C1 segment of cervical spinal cord (tissue), 14 donors: Measurements from ENCODE around the gene MTA1.

Experiments used
- DNase-seq, 14 donors: peaks; one replicate each; lab custom pipeline; 2025; lab: John Stamatoyannopoulos, UW

The MTA1 gene

GRCh38 chr14:105496831-105497591, 77.4 kb downstream of the MTA1 start:
- DNase-seq = no peak

DNA sequence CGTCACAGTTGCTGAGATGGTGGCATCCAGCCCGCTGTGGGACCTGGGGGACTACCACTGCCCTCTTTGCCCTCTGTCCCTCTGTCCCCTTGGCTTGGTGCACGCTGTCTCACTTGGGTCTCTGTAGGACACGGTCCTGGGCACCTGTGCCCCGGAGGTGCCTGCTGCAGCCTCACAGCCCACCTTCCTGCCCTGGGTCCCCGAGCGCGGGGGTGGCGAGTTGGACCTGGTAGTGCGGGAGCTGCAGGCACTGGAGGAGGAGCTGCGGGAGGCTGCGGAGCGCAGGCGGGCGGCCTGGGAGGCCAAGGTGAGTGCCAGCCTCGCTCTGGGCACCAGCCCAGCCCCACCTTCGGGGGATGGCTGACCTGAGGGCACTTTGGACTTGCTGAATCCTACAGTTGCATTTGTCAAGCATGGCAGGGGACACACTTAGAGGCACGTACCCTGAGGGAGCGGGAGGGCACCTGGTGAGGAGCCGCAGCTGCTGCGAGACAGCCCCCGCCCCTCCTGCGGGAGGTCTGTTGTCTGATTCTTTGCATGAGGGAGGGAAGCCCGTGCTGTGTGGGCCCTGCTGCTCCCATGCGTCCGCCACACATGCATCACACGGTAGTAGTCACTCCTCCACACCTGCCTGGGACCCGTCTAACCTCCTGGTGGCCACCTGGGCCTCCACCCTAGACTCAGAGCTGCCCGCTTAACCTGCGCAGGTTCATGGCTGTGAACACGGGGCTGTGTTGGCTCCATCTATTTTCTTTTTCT, 78.2 kb downstream of the MTA1 start:
- no peak for DNase-seq

DNA sequence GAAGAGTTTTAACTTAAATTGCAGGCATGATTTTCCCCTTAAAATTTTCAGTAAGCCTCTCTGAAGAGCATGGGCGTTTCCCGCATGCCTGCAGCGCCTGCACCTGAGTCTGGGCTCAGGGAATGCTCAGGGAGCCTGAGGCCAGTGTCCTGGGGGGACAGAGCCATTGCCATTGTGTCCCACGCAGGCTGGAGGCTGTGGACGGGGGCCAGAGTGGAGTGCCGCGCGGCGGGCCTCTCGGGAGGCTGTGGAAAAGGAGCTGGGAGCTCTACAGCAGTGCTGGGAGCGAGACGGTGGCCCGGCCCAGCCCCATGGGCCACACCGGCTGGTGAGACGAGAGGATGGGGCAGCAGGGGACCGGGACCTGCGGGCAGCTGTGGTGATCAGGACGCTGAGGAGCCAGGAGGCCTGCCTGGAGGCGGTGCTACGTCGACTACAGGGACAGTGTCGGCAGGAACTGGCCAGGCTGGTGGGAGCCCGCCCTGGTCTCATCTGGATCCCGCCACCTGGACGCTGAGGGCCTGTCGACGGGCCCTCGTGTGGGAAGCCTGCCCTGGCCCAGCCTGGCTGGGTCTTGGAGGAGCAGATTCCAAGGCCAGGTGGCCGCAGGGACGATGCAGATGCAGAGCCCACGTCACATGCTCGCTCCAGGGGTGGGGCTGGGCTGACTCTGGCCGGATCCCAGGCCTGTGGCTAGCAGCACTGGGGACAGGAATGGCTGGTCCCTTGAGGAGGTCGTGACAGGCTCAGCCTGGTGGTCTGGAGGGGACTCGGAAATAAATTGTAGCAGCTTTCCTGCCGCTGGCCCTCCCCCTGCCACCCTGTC, 79.0 kb downstream of the MTA1 start:
- DNase-seq = peak in 8 of 14 donors; percentile 55 to 85 (median 74)

GRCh38 chr14:105499256-105500035, 79.8 kb downstream of the MTA1 start:
- DNase-seq = peak in 13 of 14 donors; percentile 19 to 93 (median 77)

DNA sequence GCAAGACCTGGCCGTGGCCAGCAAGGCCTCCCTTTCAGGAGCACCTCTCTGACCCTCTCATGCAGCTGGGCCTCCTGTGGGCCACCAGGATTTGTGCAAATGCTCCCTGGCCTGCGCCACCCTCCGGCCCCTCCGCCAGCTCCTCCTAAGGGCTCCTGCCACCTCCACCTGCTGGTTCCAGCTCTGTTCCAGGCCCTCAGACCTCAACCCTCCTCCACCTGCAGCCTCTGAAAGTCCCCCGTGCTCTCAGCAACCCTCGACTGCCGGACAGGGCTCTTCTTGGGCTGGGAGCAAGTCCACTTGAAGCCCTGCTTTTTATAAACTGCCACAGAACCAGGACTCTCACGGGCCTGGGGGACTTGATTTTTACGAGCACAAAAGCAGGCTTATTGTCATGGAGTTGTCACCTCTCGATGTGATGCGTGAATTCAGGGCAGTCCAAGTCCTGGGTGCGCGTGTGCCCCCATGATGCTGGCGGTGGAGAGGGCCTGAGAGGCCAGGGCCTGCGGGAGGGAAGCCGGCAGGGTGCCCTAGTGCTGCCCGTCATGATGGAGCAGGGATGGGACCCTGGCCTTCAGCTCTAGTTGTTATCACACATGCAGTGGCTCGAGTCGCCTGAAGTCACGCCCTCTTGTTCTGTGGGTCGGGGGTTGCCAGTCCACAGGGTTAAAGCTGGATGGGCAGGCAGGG, 80.6 kb downstream of the MTA1 start:
- DNase-seq = no peak

DNA sequence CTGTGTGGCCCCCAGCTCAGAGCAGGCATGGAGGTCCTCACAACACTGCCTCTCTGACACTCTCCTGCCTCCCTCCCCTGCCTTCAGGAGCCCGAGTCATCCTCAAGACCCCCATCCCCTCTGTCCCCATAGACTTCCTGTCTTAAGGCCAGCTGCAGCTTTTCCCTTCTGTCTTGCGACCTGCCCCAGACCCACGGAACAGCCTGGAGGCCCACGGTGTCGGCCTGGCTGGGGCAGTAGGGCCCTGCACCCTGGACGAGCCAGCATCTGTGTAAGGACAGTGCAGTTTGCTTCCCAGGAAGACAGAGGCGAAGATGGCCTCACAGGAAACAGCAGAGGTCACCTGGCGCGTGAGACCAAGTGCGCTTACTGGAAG, 81.1 kb downstream of the MTA1 start:
- no peak for DNase-seq

GRCh38 chr14:105501504-105502291, 82.1 kb downstream of the MTA1 start:
- DNase-seq = no peak

DNA sequence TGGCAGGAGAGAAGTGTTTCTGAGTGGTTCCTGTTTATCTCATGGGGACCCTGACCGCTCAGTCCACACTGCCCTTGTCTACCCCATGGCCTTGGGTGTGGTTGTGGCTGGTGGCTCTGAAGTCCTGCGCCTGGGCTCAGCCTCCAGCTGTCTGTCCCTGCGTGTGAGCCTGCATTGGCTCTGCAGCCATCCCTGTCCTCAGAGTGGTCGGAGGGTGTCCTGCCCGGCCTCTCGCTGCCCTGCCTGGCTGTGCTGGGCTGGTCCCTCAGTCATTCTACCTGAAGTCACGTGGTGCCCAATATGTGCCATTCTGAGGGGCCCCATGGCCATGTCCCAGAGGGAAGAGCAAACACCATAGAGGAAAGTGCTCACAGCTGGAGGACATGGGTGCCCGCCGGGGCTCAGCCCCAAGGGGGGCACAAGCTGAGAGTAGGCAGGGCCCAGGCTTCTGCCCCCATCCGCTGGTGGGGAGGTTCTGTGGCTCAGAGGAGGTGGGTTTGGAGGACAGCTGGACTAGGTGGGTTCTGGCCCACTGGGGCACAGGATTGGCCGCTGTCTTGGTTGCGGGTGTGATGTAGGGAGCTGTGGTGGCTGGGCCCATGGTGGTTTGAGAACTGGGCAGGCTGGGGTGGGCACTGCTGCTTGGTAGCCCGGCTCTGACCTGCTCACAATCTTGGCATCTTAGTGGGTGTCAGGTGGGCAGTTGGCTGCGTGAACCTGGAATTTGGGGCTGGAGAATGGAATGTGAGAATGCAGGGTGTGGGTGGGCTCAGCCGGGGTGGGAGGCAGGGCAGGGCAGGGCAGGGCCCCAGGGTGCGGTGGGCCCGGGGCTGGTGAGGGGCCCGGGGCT, 83.0 kb downstream of the MTA1 start:
- DNase-seq = no peak

DNA sequence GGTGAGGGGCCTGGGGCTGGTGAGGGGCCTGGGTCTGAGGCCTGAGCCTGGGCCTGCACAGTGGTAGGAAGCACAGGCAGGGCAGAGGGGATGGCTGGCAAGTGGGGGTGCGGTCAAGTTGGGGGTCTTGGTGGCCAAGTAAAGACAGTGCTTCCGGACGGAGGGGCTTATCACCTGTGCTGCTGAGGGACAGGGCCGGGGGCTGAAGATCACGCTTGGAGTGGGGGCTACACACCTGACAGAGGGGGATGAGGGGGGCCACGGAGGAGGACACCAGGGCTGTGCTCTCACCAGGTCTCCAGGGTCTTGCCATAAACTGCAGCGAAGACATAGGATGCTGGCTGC, 83.6 kb downstream of the MTA1 start:
- DNase-seq = no peak

- DNase-seq = no peak
Measured at GRCh38 chr14:105503935-105504692, 84.5 kb downstream of the MTA1 start.

DNA sequence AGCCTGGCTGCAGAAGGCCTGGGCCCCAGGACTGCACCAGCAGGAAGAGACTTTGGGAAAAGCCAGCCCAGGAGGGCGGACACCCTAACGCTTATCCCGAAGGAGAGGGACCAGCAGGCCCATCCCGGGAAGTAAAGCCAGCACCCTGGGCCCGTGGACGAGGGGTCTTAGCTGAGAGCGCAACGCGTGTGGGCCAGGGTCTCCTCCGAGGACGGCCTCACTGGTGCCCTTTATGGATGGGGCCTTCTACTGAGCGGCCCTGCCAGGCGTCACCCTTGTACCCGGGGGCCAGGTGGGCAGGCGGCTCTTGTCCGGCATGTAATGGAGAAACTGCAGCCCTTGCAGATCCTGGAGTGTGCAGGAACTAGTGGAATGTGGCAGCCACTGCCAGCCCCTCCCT, 85.5 kb downstream of the MTA1 start:
- no peak for DNase-seq

- DNase-seq = no peak
Measured at GRCh38 chr14:105507247-105507646, 87.6 kb downstream of the MTA1 start.

DNA sequence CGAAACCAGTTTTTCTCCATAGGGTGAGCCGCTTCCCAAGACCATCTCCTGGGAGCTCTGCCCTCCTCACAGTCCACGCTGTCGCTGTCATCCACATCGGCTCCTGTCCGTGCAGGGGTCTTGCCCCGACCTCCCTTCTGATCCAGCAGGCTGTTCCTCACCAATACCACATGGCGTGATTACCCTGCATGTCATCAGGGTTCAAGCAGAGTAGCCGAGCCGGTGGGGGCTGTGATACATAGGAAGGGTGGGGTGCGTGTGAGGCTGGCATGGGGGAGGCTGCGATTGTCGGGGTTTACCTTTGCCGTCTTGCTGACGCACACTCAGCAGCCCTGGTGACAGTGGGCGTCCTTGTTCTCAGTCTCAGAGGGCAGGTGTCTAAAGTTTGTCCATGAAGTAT, 88.4 kb downstream of the MTA1 start:
- DNase-seq = no peak

DNA sequence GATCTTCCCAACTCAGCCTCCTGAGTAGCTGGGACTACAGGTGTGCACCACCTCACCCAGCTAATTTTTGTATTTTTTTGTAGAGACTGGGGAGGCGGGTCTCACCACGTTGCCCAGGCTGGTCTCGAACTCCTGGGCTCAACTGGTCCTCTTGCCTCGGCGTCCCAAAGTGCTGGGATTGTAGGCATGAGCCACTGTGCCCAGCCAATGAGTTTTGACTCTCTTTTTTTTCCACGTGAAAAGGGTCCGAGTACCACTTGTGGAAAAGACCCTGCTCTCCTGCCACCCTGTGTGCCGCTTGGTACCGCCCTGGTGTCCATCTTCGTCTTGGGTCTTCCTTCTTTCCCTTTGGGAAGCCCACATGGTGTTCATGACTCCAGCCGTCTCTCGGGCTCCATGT, 89.0 kb downstream of the MTA1 start:
- DNase-seq = no peak

DNA sequence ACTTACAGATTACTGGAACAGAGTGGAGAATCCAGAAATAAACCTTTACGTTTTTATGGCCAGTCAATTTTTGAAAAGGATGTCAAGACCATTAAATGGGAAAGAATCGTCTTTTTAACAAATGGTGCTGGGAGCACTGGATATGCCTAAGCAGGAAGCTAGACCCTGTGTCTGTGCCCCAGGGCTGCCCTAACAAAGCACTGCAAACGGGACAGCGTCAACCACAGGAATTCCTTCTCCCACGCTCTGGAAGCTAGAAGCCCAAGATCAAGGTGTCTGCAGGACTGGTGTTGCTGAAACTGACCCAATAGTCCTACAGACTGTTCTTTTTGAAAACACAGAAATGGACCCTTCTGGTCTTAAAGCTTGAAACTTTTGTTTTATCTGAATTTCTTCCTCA, 97.5 kb downstream of the MTA1 start:
- DNase-seq = no peak

GRCh38 chr14:105519946-105520698, 100.5 kb downstream of the MTA1 start:
- no peak for DNase-seq
